Natural killer cell (primary cell): ENCODE results near the gene RAB4B. TPM values are rescaled to one million over a fixed set of nuclear protein-coding genes. Genes with fewer than 3 reads are reported as not detected.

ENCODE experiments used
- ATAC-seq, 3 donors: fragments of 150-1000 bp in 2 of 3; fragments of 200-7000 bp in 1 of 3; cut with Tn5 transposase; 1 replicate in 1 of 3; 2 replicates in 2 of 3; pipeline ENCODE4 v1.10.0; 2021; ENCODE audit warnings: mild to moderate bottlenecking in 2 of 3, moderate library complexity in 2 of 3
- DNase-seq, 2 donors: peaks; one replicate each; pipeline versions ENCODE4 v3.0.0 to v3.0.0-alpha.2; 2013 to 2021; ENCODE audit warnings: mixed read lengths in 1 of 2
- H3K27ac ChIP-seq: one replicate; pipeline ENCODE4 v1.5.1; 2013; ENCODE audit warnings: mild to moderate bottlenecking, low read length
- H3K27me3 ChIP-seq: one replicate; pipeline ENCODE4 v1.6.1; 2013; ENCODE audit warnings: low read length; ENCODE audit not compliant: control insufficient read depth, insufficient read depth
- H3K36me3 ChIP-seq: one replicate; pipeline ENCODE4 v1.6.1; 2013; ENCODE audit warnings: low read length; ENCODE audit not compliant: control insufficient read depth, insufficient read depth
- H3K4me1 ChIP-seq: one replicate; pipeline ENCODE4 v1.6.1; 2013; ENCODE audit warnings: low read length; ENCODE audit not compliant: control insufficient read depth, insufficient read depth
- H3K4me3 ChIP-seq: one replicate; pipeline ENCODE4 v1.5.1; 2013; ENCODE audit warnings: low read length
- H3K9me3 ChIP-seq: one replicate; pipeline ENCODE4 v1.6.1; 2013; ENCODE audit warnings: low read length; ENCODE audit not compliant: control insufficient read depth, insufficient read depth
- H3K27ac Mint-ChIP-seq, 2 donors: one replicate each; pipeline ENCODE4 v1.8.0; 2022; ENCODE audit warnings: mild to moderate bottlenecking in 2 of 2, mixed read lengths in 2 of 2, moderate library complexity in 1 of 2
- H3K27me3 Mint-ChIP-seq, 2 donors: one replicate each; pipeline ENCODE4 v1.8.0; 2022; ENCODE audit warnings: low read depth in 2 of 2, mixed read lengths in 2 of 2
- H3K36me3 Mint-ChIP-seq: one replicate; pipeline ENCODE4 v1.8.0; 2022; ENCODE audit warnings: mixed read lengths
- H3K4me1 Mint-ChIP-seq, 2 donors: one replicate each; pipeline ENCODE4 v1.8.0; 2022; ENCODE audit warnings: mixed read lengths in 2 of 2
- H3K4me3 Mint-ChIP-seq: one replicate; pipeline ENCODE4 v1.8.0; 2022; ENCODE audit warnings: mild to moderate bottlenecking, moderate library complexity, mixed read lengths
- H3K9me3 Mint-ChIP-seq, 2 donors: one replicate each; pipeline ENCODE4 v1.8.0; 2022; ENCODE audit warnings: mixed read lengths in 2 of 2
- WGBS: methylation state at CpG from one replicate; pipeline ENCODE4 v1.1.7; 2013; ENCODE audit warnings: missing lambda C conversion rate; ENCODE audit not compliant: insufficient coverage; 5-methylcytosine and 5-hydroxymethylcytosine counted together
- intact Hi-C: fragments of 100-400 bp; cut with micrococcal nuclease; formaldehyde crosslinking; loops from one replicate; pipeline ENCODE4 v1.14.2; 2022
- total RNA-seq, 4 donors: library from RNA; stranded (reverse); fragments of 120-200 nt in 1 of 4; gene quantifications; one replicate each; pipeline versions ENCODE4 v1.2.3 to v1.2.4, GENCODE V29; 2013 to 2022
- TF ChIP-seq, protein P1 (sequence below): fragments of 200-600 bp; IDR thresholded peaks from one replicate; pipeline ENCODE4 v1.8.0; 2022; ENCODE audit warnings: antibody characterized with exemption

RAB4B gene
- total RNA-seq, 3 donors from 2014 or later (not counting 1 experiment from before 2014, with no cell fraction given), result 97.8 to 99.8 (median 98.6) TPM

DNA sequence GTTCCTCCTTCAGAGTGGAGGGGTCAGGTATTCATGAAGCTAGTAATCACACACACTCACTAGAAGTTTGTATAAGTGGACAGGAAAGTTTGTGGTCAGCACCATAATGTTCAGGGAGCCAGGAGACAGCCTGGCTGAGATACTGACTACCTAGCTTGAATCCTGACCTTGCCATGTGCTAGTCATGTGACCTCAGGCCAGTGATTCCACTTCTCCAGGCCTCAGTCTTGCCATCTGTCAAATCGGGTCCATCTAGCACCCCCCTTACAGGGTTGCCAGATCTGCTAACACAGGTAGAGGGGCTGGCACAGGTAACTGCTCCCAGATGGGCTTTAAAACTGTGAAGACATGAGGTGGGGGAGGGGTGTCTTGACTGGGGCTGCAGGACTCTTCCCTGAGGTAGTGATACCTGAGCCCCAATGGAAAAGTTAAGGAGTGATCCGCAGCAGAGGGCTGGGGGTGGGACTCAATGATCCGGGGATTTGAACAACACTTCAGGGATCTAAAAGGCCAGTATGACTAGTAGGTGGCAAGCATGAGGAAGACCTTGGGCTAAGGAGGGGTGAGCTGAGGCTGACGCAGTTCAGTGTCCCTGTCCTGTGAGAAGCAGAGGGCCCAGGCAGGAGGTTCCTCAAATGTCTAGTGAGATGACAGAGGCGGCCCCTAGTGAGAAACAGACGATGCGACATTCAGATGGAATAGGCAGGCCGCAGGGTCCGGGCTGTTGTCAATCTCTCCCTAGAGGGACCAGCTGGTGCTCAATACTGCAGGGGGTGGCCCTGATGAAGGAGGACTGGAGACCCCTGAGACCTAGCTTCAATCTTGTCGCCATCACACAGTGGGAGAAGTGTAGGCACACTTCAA, 36.3 kb upstream of the RAB4B start:
- Mint-ChIP-seq H3K4me1 (no peaks in the 10 kb centered on the region), H3K4me3 (no peak overlapping the region), H3K9me3 (no peaks in the 10 kb centered on the region), H3K36me3 (no peaks in the 10 kb centered on the region), H3K27me3 (no peaks in the 10 kb centered on the region), H3K27ac (no peak overlapping the region)
- peaks cover 18% of the 10 kb centered on the region for H3K36me3 ChIP-seq
- H3K27ac ChIP-seq, result no peak overlapping the region
- 88% methylated on average over 10 of the region's 10 CpGs for WGBS
- intact Hi-C loops, result no loop called here
- H3K9me3 ChIP-seq, result no peaks in the 10 kb centered on the region
- H3K4me1 ChIP-seq, result no peaks in the 10 kb centered on the region
- no peak for DNase-seq
- H3K4me3 ChIP-seq, result no peak overlapping the region
- TF ChIP-seq, protein P1, sequence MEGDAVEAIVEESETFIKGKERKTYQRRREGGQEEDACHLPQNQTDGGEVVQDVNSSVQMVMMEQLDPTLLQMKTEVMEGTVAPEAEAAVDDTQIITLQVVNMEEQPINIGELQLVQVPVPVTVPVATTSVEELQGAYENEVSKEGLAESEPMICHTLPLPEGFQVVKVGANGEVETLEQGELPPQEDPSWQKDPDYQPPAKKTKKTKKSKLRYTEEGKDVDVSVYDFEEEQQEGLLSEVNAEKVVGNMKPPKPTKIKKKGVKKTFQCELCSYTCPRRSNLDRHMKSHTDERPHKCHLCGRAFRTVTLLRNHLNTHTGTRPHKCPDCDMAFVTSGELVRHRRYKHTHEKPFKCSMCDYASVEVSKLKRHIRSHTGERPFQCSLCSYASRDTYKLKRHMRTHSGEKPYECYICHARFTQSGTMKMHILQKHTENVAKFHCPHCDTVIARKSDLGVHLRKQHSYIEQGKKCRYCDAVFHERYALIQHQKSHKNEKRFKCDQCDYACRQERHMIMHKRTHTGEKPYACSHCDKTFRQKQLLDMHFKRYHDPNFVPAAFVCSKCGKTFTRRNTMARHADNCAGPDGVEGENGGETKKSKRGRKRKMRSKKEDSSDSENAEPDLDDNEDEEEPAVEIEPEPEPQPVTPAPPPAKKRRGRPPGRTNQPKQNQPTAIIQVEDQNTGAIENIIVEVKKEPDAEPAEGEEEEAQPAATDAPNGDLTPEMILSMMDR, result no peak
- H3K27me3 ChIP-seq, result no peaks in the 10 kb centered on the region
- ATAC-seq, result no peak

DNA sequence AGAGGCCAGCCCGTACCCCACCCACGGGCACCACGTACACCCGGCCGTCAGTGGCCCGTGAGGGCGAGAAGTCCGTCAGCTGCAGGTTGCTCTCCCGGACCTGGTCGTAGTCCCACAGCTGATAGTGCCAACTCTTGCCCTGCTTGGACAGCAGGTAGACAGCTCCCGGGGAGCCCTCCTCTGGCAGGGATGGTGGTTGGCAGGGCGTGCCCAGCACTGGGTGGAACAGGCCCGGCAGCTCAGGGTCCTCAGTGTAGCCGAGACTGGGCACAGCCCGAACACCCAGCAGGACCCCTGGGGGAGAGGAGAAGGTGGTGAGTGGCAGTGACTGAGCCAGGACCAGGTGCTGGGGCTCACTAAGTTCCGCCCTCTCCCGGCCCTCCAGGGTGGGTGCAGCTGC, 35.6 kb upstream of the RAB4B start:
- ATAC-seq (no peak), DNase-seq (no peak)
- Mint-ChIP-seq H3K27ac (no peak overlapping the region), H3K36me3 (no peaks in the 10 kb centered on the region), H3K9me3 (no peaks in the 10 kb centered on the region), H3K4me3 (no peak overlapping the region), H3K4me1 (no peaks in the 10 kb centered on the region), H3K27me3 (no peaks in the 10 kb centered on the region)
- H3K4me1 ChIP-seq, result no peaks in the 10 kb centered on the region
- no peak overlapping the region for H3K4me3 ChIP-seq
- TF ChIP-seq, protein P1, result no peak
- no peak overlapping the region for H3K27ac ChIP-seq
- H3K36me3 ChIP-seq, result peaks cover 11% of the 10 kb centered on the region
- 93% methylated on average over 17 of the region's 17 CpGs for WGBS
- no peaks in the 10 kb centered on the region for H3K9me3 ChIP-seq
- intact Hi-C loops, result no loop called here
- no peaks in the 10 kb centered on the region for H3K27me3 ChIP-seq

DNA sequence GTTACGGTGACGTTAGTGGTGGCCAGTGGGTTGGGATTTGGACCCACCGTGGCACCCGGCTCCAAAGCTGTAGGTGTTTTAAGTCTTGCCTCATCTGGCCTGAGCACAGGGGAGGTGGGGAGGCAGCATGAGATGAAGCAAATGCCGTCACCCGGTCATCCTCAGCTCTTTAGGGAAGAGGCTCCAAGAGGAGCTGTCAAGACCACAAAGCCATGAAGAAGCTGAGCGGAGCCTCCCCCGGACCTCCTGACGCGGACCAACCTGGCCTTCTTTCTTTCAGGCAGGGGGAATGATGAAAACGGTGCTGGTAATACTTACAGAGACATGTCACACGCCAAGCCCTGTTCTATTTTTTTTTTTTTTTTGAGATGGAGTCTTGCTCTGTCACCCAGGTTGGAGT, 35.2 kb upstream of the RAB4B start:
- no peak overlapping the region for H3K4me3 Mint-ChIP-seq
- H3K9me3 Mint-ChIP-seq, result no peaks in the 10 kb centered on the region
- peaks cover 8% of the 10 kb centered on the region for H3K36me3 ChIP-seq
- 96% methylated on average over 12 of the region's 12 CpGs for WGBS
- no peaks in the 10 kb centered on the region for H3K9me3 ChIP-seq
- H3K4me1 ChIP-seq, result no peaks in the 10 kb centered on the region
- no peak for DNase-seq
- H3K4me3 ChIP-seq, result no peak overlapping the region
- H3K27ac ChIP-seq, result no peak overlapping the region
- no peaks in the 10 kb centered on the region for H3K27me3 Mint-ChIP-seq
- no peaks in the 10 kb centered on the region for H3K36me3 Mint-ChIP-seq
- ATAC-seq, result no peak
- H3K27ac Mint-ChIP-seq, result no peak overlapping the region
- no peaks in the 10 kb centered on the region for H3K4me1 Mint-ChIP-seq
- no peaks in the 10 kb centered on the region for H3K27me3 ChIP-seq
- TF ChIP-seq, protein P1, result no peak
- intact Hi-C loops, result no loop called here

DNA sequence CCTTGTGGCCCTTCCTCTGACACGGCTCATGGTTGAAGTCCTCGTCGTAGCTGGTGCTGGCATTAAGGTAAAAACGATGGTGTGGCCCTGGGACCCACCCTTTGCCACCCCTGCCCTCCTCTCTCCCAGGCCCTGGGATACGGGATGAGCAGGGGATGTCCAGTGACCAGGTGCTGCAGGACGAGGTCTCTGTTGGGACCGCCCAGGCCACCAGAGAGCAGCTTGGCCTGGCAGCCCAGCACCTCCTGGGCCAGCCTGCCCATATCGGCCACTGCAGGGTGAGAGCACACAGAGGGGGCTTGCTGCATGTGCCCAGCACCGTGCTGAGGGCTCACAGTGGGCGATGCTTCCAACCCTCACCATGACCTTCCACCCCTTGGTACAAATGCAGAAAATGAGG, 34.1 kb upstream of the RAB4B start:
- no peak overlapping the region for H3K4me3 Mint-ChIP-seq
- intact Hi-C loops, result no loop called here
- WGBS, result 95% methylated on average over 10 of the region's 10 CpGs
- H3K4me1 Mint-ChIP-seq, result peaks cover 0 to 6% of the 10 kb centered on the region in 2 donors
- H3K4me1 ChIP-seq, result no peaks in the 10 kb centered on the region
- H3K4me3 ChIP-seq, result no peak overlapping the region
- no peak for ATAC-seq
- peaks cover 4% of the 10 kb centered on the region for H3K36me3 ChIP-seq
- no peak overlapping the region for H3K27ac ChIP-seq
- H3K9me3 ChIP-seq, result no peaks in the 10 kb centered on the region
- no peaks in the 10 kb centered on the region for H3K36me3 Mint-ChIP-seq
- H3K27me3 Mint-ChIP-seq, result no peaks in the 10 kb centered on the region
- DNase-seq, result no peak
- no peaks in the 10 kb centered on the region for H3K9me3 Mint-ChIP-seq
- H3K27ac Mint-ChIP-seq, result no peak overlapping the region
- TF ChIP-seq, protein P1, result no peak
- H3K27me3 ChIP-seq, result no peaks in the 10 kb centered on the region
